HCT116 (cell line): ENCODE measurements around the gene GXYLT2. TPM values are rescaled to one million over a fixed set of nuclear protein-coding genes. Genes with fewer than 3 reads are reported as not detected.

Experiments
- ATAC-seq: fragments of 200-7000 bp; cut with Tn5 transposase; 2 replicates; pipeline ENCODE4 v1.9.1; 2020; ENCODE audit warnings: mild to moderate bottlenecking, moderate library complexity
- BruUV-seq: library from RNA; stranded (reverse); fragments of 400-500 nt; replicated peaks from 2 replicates; lab custom pipeline; 2021; lab: Mats Ljungman, UMichigan
- CTCF ChIA-PET: fragments of 300-600 bp; sonication (Branson Sonifier 250); formaldehyde crosslinking; loops from one replicate; lab custom pipeline; 2021; ENCODE audit warnings: antibody characterized with exemption; lab: Charles Lee
- POLR2A ChIA-PET: fragments of 300-600, 350-600 bp; sonication (Branson Sonifier 250); formaldehyde crosslinking; loops from one replicate; lab custom pipeline; 2021; ENCODE audit warnings: antibody characterized with exemption; lab: Charles Lee
- RAD21 ChIA-PET, 2 experiments: fragments of 300-600 bp; sonication (Branson Sonifier 250); formaldehyde crosslinking; loops; one replicate each; lab custom pipeline; 2023; ENCODE audit warnings: low total read pairs in 2 of 2; ENCODE audit not compliant: uncharacterized antibody in 2 of 2, unreplicated experiment in 2 of 2, low non-redundant PET in 1 of 2; lab: Charles Lee
- DNase-seq: peaks from one replicate; pipeline ENCODE4 v3.0.0-alpha.2; 2010; ENCODE audit warnings: low read depth, low spot score
- H2AFZ ChIP-seq: fragments of 200-600 bp; shearing (Covaris generic), sonication (generic); 2 replicates; pipeline ENCODE4 v1.6.1; 2017; ENCODE audit warnings: low read depth, mixed run types, mixed read lengths, antibody characterized with exemption, low read length; ENCODE audit not compliant: poor library complexity, severe bottlenecking
- H3K27ac ChIP-seq: 2 replicates; pipeline ENCODE4 v1.5.1; 2012; ENCODE audit warnings: low read depth, low read length
- H3K27me3 ChIP-seq: fragments of 200-600 bp; sonication (generic); 2 replicates; pipeline ENCODE4 v1.6.1; 2016; ENCODE audit warnings: mixed run types, low read length, mixed read lengths; ENCODE audit not compliant: insufficient read depth
- H3K36me3 ChIP-seq, 2 experiments: fragments of 200-500 bp in 1 of 2; fragments of 200-600 bp in 1 of 2; sonication (Bioruptor generic) in 1 of 2; sonication (generic) in 1 of 2; 2 replicates each; pipeline versions ENCODE4 v1.5.1 to v1.6.1; 2014 to 2016; ENCODE audit warnings: low read length in 2 of 2, inconsistent platforms in 1 of 2, mixed read lengths in 1 of 2, mixed run types in 1 of 2; ENCODE audit not compliant: insufficient read depth in 2 of 2, control insufficient read depth in 1 of 2
- H3K4me1 ChIP-seq, 2 experiments: fragments of 200-600 bp in 1 of 2; sonication (generic) in 1 of 2; 2 replicates each; pipeline versions ENCODE4 v1.5.1 to v1.6.1; 2012 to 2017; ENCODE audit warnings: low read length in 2 of 2, inconsistent platforms in 1 of 2, mild to moderate bottlenecking in 1 of 2, mixed read lengths in 1 of 2, mixed run types in 1 of 2, moderate library complexity in 1 of 2; ENCODE audit not compliant: insufficient read depth in 2 of 2, control insufficient read depth in 1 of 2
- H3K4me2 ChIP-seq: fragments of 200-600 bp; sonication (generic); 2 replicates; pipeline ENCODE4 v1.6.1; 2017; ENCODE audit warnings: mixed run types, low read length, mixed read lengths
- H3K4me3 ChIP-seq, 2 experiments: fragments of 200-600 bp in 1 of 2; sonication (generic) in 1 of 2; replicated peaks in 1 of 2; 2 replicates each; pipeline ENCODE4 v1.5.1; 2011 to 2016; ENCODE audit warnings: low read length in 2 of 2, control low read depth in 1 of 2, low read depth in 1 of 2, mild to moderate bottlenecking in 1 of 2, mixed read lengths in 1 of 2, mixed run types in 1 of 2
- H3K79me2 ChIP-seq: fragments of 200-600 bp; sonication (generic); 2 replicates; pipeline ENCODE4 v1.6.1; 2017; ENCODE audit warnings: mild to moderate bottlenecking, mixed run types, low read length, moderate library complexity, mixed read lengths; ENCODE audit not compliant: insufficient read depth
- H3K9ac ChIP-seq: fragments of 200-600 bp; sonication (generic); 2 replicates; pipeline ENCODE4 v1.6.1; 2016; ENCODE audit warnings: low read length, mixed read lengths
- H3K9me2 ChIP-seq: fragments of 200-600 bp; sonication (generic), shearing (Covaris generic); 2 replicates; pipeline ENCODE4 v1.6.1; 2017; ENCODE audit warnings: mixed run types, mild to moderate bottlenecking, moderate library complexity; ENCODE audit not compliant: insufficient read depth
- H3K9me3 ChIP-seq, 2 experiments: fragments of 200-500 bp in 1 of 2; fragments of 200-600 bp in 1 of 2; sonication (Bioruptor generic) in 1 of 2; sonication (generic) in 1 of 2; 2 replicates each; pipeline ENCODE4 v1.6.1; 2014 to 2017; ENCODE audit warnings: low read length in 2 of 2, mixed read lengths in 2 of 2, inconsistent platforms in 1 of 2, low read depth in 1 of 2, mild to moderate bottlenecking in 1 of 2, mixed run types in 1 of 2, moderate library complexity in 1 of 2; ENCODE audit not compliant: control insufficient read depth in 1 of 2, insufficient read depth in 1 of 2
- H4K20me1 ChIP-seq: fragments of 200-600 bp; sonication (generic), shearing (Covaris generic); 2 replicates; pipeline ENCODE4 v1.6.1; 2017; ENCODE audit warnings: mixed run types, mild to moderate bottlenecking, moderate library complexity; ENCODE audit not compliant: insufficient read depth
- CBX3 ChIP-seq: IDR thresholded peaks from 2 replicates; pipeline ENCODE4 v1.6.1; 2012; ENCODE audit warnings: low read depth
- CEBPB ChIP-seq: IDR thresholded peaks from 2 replicates; pipeline ENCODE4 v1.6.1; 2012; ENCODE audit warnings: low read depth
- EGR1 ChIP-seq: IDR thresholded peaks from 2 replicates; pipeline ENCODE4 v1.6.1; 2012; ENCODE audit warnings: low read depth
- ELF1 ChIP-seq: IDR thresholded peaks from 2 replicates; pipeline ENCODE4 v1.6.1; 2012; ENCODE audit warnings: low read depth, borderline replicate concordance
- EZH2phosphoT487 ChIP-seq: fragments of 200-600 bp; IDR thresholded peaks from 2 replicates; pipeline ENCODE4 v1.6.1; 2018; ENCODE audit warnings: antibody characterized with exemption, borderline replicate concordance
- JUND ChIP-seq: IDR thresholded peaks from 2 replicates; pipeline ENCODE4 v1.6.1; 2012
- RAD21 ChIP-seq: IDR thresholded peaks from 2 replicates; pipeline ENCODE4 v1.6.1; 2012; ENCODE audit warnings: low read depth, mild to moderate bottlenecking
- SIN3A ChIP-seq: IDR thresholded peaks from 2 replicates; pipeline ENCODE4 v1.6.1; 2012; ENCODE audit warnings: low read depth
- SP1 ChIP-seq: IDR thresholded peaks from 2 replicates; pipeline ENCODE4 v1.6.1; 2012; ENCODE audit warnings: low read depth
- YY1 ChIP-seq: IDR thresholded peaks from 2 replicates; pipeline ENCODE4 v1.6.1; 2011; ENCODE audit warnings: low read length, low read depth, moderate library complexity, mild to moderate bottlenecking; ENCODE audit not compliant: insufficient replicate concordance; ENCODE audit errors: extremely low read depth
- ZFX ChIP-seq: fragments of 450-650 bp; IDR thresholded peaks from 2 replicates; pipeline ENCODE4 v1.6.1; 2017
- ZNF274 ChIP-seq: fragments of 200-500 bp; sonication (Bioruptor generic); IDR thresholded peaks from 2 replicates; pipeline ENCODE4 v1.6.1; 2014; ENCODE audit warnings: mild to moderate bottlenecking, low read depth, low read length, inconsistent platforms
- intact Hi-C: fragments of 100-400 bp; cut with micrococcal nuclease; formaldehyde crosslinking; loops from 2 replicates; pipeline ENCODE4 v1.10.0; 2022
- total RNA-seq: library from RNA; stranded (reverse); gene quantifications from one replicate; pipeline ENCODE4 v1.2.1, GENCODE V29; 2021; ENCODE audit not compliant: unreplicated experiment
- TF ChIP-seq, protein P1 (sequence below): IDR thresholded peaks from 2 replicates; pipeline ENCODE4 v1.6.1; 2011; ENCODE audit warnings: mild to moderate bottlenecking, low read length, moderate library complexity; ENCODE audit not compliant: insufficient replicate concordance; ENCODE audit errors: extremely low read depth
- TF ChIP-seq, protein P2 (sequence below): IDR thresholded peaks from 2 replicates; pipeline ENCODE4 v1.6.1; 2012
- TF ChIP-seq, protein P3 (sequence below): IDR thresholded peaks from 2 replicates; pipeline ENCODE4 v1.6.1; 2012; ENCODE audit warnings: low read depth

GXYLT2 gene
- total RNA-seq, 1 experiment from 2014 or later = 5.6 TPM

DNA sequence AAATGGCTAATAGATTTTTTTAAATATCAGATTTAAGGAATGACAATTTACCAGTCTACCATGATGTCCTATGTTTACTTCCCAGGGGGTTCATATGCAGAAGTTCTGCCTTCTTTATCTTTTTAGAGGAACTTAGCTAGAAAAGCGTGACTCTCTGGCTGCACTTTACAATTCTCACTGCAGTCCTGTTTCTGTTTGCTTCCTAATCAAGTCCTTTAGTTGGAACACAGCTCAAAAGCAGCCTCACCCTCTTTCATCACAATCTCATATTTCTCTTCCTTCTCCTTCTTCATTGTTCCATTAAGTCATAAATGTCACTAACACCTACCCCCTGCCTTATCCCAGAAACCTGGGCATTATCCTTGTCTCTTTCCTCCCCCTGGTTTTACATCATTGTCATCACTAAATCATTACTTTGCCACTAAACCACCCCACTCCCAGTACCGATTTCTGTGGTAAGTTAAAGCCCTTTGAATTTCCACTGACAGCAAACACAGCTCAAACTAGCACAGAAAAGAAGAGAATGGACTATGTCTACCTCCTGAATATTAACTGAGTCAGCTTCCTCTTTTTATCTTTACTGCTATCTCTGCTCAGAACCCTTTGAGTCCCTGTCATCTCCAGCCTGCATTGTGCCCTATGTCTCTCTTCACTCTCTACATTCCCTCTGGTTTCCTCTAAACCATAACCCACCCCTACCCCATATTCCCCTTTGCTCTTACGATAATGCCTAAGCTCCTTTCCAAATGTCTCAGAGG, 94.9 kb downstream of the GXYLT2 start:
- Histone ChIP-seq H3K27ac (no peak overlapping the region), H3K9me2 (no peaks in the 10 kb centered on the region), H3K9me3 (no peaks in the 10 kb centered on the region; a peak in 1 of 4 replicates), H3K79me2 (no peaks in the 10 kb centered on the region), H3K4me1 (no peaks in the 10 kb centered on the region), H2AFZ (no peak overlapping the region), H4K20me1 (no peaks in the 10 kb centered on the region), H3K4me2 (no peak overlapping the region), H3K9ac (no peak overlapping the region), H3K27me3 (no peaks in the 10 kb centered on the region), H3K4me3 (no peak overlapping the region), H3K36me3 (no peaks in the 10 kb centered on the region)
- POLR2A ChIA-PET = no interaction called here
- intact Hi-C loops = no loop called here
- DNase-seq = no peak
- CTCF ChIA-PET = no interaction called here
- TF ChIP-seq EZH2phosphoT487 (no peak), ZNF274 (no peak), RAD21 (no peak), SIN3A (no peak), ZFX (no peak), SP1 (no peak)
- TF ChIP-seq, protein P1, sequence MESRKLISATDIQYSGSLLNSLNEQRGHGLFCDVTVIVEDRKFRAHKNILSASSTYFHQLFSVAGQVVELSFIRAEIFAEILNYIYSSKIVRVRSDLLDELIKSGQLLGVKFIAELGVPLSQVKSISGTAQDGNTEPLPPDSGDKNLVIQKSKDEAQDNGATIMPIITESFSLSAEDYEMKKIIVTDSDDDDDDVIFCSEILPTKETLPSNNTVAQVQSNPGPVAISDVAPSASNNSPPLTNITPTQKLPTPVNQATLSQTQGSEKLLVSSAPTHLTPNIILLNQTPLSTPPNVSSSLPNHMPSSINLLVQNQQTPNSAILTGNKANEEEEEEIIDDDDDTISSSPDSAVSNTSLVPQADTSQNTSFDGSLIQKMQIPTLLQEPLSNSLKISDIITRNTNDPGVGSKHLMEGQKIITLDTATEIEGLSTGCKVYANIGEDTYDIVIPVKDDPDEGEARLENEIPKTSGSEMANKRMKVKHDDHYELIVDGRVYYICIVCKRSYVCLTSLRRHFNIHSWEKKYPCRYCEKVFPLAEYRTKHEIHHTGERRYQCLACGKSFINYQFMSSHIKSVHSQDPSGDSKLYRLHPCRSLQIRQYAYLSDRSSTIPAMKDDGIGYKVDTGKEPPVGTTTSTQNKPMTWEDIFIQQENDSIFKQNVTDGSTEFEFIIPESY = no peak
- RAD21 ChIA-PET = no interaction called here
- no TSS peak for BruUV-seq
- ATAC-seq = no peak

DNA sequence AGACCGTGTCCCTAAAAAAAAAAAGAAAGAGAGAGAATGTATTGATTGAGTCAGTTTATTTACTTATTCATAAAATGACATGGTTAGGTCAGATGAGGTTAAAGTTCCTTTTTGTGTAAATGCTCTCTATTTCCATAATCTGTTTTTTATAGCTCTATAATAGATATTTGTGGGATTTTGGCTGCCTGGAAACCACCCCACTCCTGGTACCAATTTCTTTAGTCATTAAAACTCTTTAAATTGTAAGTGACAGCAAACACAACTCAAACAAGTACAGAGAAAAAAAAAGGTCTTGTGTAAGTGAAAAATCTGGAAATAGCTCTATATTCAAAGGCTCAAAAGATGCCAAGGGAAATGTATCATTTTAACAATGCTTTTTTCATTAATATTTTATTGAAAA, 97.7 kb downstream of the GXYLT2 start:
- no peaks in the 10 kb centered on the region for H3K79me2 ChIP-seq
- no peak overlapping the region for H3K27ac ChIP-seq
- DNase-seq = no peak
- ChIA-PET CTCF (no interaction called here), POLR2A (no interaction called here), RAD21 (no interaction called here)
- H3K27me3 ChIP-seq = no peaks in the 10 kb centered on the region
- no peaks in the 10 kb centered on the region for H4K20me1 ChIP-seq
- no peaks in the 10 kb centered on the region for H3K9me2 ChIP-seq
- ATAC-seq = no peak
- no peaks in the 10 kb centered on the region; a peak in 1 of 4 replicates for H3K9me3 ChIP-seq
- intact Hi-C loops = no loop called here
- BruUV-seq = no TSS peak
- H3K36me3 ChIP-seq = no peaks in the 10 kb centered on the region
- no peak overlapping the region for H2AFZ ChIP-seq
- H3K9ac ChIP-seq = no peak overlapping the region
- no peak overlapping the region for H3K4me3 ChIP-seq
- no peak overlapping the region for H3K4me2 ChIP-seq
- H3K4me1 ChIP-seq = no peaks in the 10 kb centered on the region
- TF ChIP-seq, protein P2, sequence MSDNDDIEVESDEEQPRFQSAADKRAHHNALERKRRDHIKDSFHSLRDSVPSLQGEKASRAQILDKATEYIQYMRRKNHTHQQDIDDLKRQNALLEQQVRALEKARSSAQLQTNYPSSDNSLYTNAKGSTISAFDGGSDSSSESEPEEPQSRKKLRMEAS = no peak
- TF ChIP-seq ELF1 (no peak), SP1 (no peak), CBX3 (no peak), JUND (no peak), EGR1 (no peak), YY1 (no peak), CEBPB (no peak), ZFX (no peak)
- TF ChIP-seq, protein P3, sequence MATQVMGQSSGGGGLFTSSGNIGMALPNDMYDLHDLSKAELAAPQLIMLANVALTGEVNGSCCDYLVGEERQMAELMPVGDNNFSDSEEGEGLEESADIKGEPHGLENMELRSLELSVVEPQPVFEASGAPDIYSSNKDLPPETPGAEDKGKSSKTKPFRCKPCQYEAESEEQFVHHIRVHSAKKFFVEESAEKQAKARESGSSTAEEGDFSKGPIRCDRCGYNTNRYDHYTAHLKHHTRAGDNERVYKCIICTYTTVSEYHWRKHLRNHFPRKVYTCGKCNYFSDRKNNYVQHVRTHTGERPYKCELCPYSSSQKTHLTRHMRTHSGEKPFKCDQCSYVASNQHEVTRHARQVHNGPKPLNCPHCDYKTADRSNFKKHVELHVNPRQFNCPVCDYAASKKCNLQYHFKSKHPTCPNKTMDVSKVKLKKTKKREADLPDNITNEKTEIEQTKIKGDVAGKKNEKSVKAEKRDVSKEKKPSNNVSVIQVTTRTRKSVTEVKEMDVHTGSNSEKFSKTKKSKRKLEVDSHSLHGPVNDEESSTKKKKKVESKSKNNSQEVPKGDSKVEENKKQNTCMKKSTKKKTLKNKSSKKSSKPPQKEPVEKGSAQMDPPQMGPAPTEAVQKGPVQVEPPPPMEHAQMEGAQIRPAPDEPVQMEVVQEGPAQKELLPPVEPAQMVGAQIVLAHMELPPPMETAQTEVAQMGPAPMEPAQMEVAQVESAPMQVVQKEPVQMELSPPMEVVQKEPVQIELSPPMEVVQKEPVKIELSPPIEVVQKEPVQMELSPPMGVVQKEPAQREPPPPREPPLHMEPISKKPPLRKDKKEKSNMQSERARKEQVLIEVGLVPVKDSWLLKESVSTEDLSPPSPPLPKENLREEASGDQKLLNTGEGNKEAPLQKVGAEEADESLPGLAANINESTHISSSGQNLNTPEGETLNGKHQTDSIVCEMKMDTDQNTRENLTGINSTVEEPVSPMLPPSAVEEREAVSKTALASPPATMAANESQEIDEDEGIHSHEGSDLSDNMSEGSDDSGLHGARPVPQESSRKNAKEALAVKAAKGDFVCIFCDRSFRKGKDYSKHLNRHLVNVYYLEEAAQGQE = no peak
